ENCODE results near the gene DIS3L2.

DNA sequence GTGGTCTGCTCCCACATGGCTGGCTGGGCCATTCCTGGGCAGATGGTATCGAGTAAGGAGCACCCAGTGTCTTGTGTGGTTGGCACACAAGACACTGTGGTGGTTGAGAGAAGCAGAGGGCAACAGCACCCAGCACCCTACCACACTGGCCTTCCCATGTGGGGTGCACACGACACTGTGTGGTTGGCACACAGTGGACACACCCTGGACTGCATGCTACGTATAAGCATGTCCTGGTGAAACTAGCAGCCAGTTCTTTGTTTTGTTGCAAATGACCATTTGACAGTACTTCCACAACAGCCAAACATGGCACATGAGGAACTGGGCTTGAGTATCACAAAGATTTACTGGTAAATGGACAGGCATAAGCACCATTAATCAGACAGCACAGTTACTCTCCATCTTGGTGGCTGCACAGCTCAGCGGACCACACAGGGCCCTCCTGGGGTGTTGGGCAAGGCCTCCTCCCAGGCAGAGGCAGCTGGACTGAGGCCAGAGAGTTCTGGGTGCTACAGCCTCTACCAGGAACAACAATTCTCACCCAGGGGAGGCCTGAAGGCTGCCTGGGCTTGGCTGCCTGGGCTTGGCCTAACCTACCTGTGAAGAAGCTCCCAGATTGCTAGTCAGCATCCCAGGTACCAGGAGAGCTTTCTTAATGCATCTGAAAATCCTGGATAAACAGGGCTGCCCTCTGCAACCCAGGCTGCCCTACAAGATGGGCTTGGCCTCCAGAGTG, 357.7 kb downstream of the DIS3L2 start:
- TF ChIP-seq POLR2AphosphoS5 (IDR thresholded peaks at IDR 0.05; ENCODE audit: borderline replicate concordance, low read depth, low read length) (no peak), EZH2 (IDR thresholded peaks at IDR 0.05) (no peak), FOXP2 (optimal IDR thresholded peaks at IDR 0.05; ENCODE audit: control extremely low read depth, extremely low read length, insufficient read depth) (no peak)
